ENCODE data around the gene MFAP4. TPM values are rescaled to one million over a fixed set of nuclear protein-coding genes. Genes with fewer than 3 reads are reported as not detected.

Gene MFAP4
- total RNA-seq, 4 donors from 2014 or later = 89.3 to 282 (median 165) TPM

GRCh38 chr17:19382531-19383444 is 4.2 kb downstream of the MFAP4 start:
- H3K4me1 ChIP-seq = peaks cover under 1 to 91% (median 57%) of the 10 kb centered on the region in 3 donors
- WGBS, 2 donors (ENCODE audit: low coverage in 1 of 2) = 66 to 80% methylated on average over 6 to 8 of the region's 13 CpGs
- ATAC-seq = no peak
- H3K36me3 ChIP-seq = peaks cover 0 to 48% of the 10 kb centered on the region in 2 donors
- no peak overlapping the region for H3K4me3 ChIP-seq
- H3K9me3 ChIP-seq = no peaks in the 10 kb centered on the region
- H3K27me3 ChIP-seq = no peaks in the 10 kb centered on the region
- TF ChIP-seq POLR2A (IDR thresholded peaks at IDR 0.05) (no peak), POLR2AphosphoS5 (IDR thresholded peaks at IDR 0.05) (no peak), EP300 (IDR thresholded peaks at IDR 0.05) (no peak), CTCF (IDR thresholded peaks at IDR 0.05) (no peak)
- H3K27ac ChIP-seq = peak overlapping the region in 3 of 4 donors; percentile 40 to 97 (median 96)

GRCh38 chr17:19381741-19382444 is 5.1 kb downstream of the MFAP4 start:
- no peak overlapping the region for H3K4me3 ChIP-seq
- H3K4me1 ChIP-seq = peaks cover 0 to 88% (median 50%) of the 10 kb centered on the region in 3 donors
- ATAC-seq = no peak
- H3K9me3 ChIP-seq = no peaks in the 10 kb centered on the region
- TF ChIP-seq CTCF (IDR thresholded peaks at IDR 0.05) (no peak), POLR2AphosphoS5 (IDR thresholded peaks at IDR 0.05) (no peak), POLR2A (IDR thresholded peaks at IDR 0.05) (no peak), EP300 (IDR thresholded peaks at IDR 0.05) (no peak)
- peaks cover 0 to 48% of the 10 kb centered on the region in 2 donors for H3K36me3 ChIP-seq
- H3K27ac ChIP-seq = peak overlapping the region in 3 of 4 donors; percentile 40 to 97 (median 96)
- 89% methylated on average over 5 of the region's 31 CpGs; no CpG with 5 or more reads in 1 of the 2 donors for WGBS, 2 donors (ENCODE audit: low coverage in 1 of 2)
- no peaks in the 10 kb centered on the region for H3K27me3 ChIP-seq

- no peaks in the 10 kb centered on the region for H3K9me3 ChIP-seq
- no peak overlapping the region for H3K4me3 ChIP-seq
- H3K4me1 ChIP-seq = peaks cover 0 to 88% (median 47%) of the 10 kb centered on the region in 3 donors
- peaks cover 0 to 48% of the 10 kb centered on the region in 2 donors for H3K36me3 ChIP-seq
- no peak for TF ChIP-seq EP300 (IDR thresholded peaks at IDR 0.05)
- no peak for TF ChIP-seq POLR2AphosphoS5 (IDR thresholded peaks at IDR 0.05)
- TF ChIP-seq CTCF (IDR thresholded peaks at IDR 0.05) = no peak
- TF ChIP-seq POLR2A (IDR thresholded peaks at IDR 0.05) = no peak
- no peak for ATAC-seq
- 83 to 100% methylated on average over 1 of the region's 7 CpGs for WGBS, 2 donors (ENCODE audit: low coverage in 1 of 2)
- H3K27ac ChIP-seq = peak overlapping the region in 3 of 4 donors; percentile 44 to 97 (median 96)
- H3K27me3 ChIP-seq = no peaks in the 10 kb centered on the region
Observed at GRCh38 chr17:19381361-19381740, 5.6 kb downstream of the MFAP4 start.

GRCh38 chr17:19380481-19381301 is 6.3 kb downstream of the MFAP4 start:
- H3K36me3 ChIP-seq = peaks cover 0 to 48% of the 10 kb centered on the region in 2 donors
- peaks cover 0 to 87% (median 40%) of the 10 kb centered on the region in 3 donors for H3K4me1 ChIP-seq
- H3K27ac ChIP-seq = peak overlapping the region in 3 of 4 donors; percentile 44 to 97 (median 96)

More at GRCh38 chr17:19380481-19381301, 6.3 kb downstream of the MFAP4 start:
- ATAC-seq = no peak
- WGBS, 2 donors (ENCODE audit: low coverage in 1 of 2) = 79 to 81% methylated on average over 5 to 8 of the region's 29 CpGs
- TF ChIP-seq EP300 (IDR thresholded peaks at IDR 0.05) = no peak
- TF ChIP-seq CTCF (IDR thresholded peaks at IDR 0.05) = no peak
- TF ChIP-seq POLR2A (IDR thresholded peaks at IDR 0.05) = no peak
- no peak for TF ChIP-seq POLR2AphosphoS5 (IDR thresholded peaks at IDR 0.05)
- H3K4me3 ChIP-seq = no peak overlapping the region
- no peaks in the 10 kb centered on the region for H3K9me3 ChIP-seq
- H3K27me3 ChIP-seq = no peaks in the 10 kb centered on the region
